Activated CD4-positive, alpha-beta T cell treated with anti-CD3 and anti-CD28 coated beads, Interleukin-2, amount 50 U/mL, for 24 hours (primary cell): ENCODE measurements around the gene IGFN1.
"Not testable (repeated sequence)": the region's sequence is repeated elsewhere in the genome, so short reads cannot be mapped to it uniquely, and the experiment has no call there.

ENCODE experiments used
- DNase-seq, 2 donors: peaks; one replicate each; pipeline ENCODE4 v3.0.0-alpha.2; 2020; ENCODE audit warnings: low read depth in 1 of 2, low spot score in 1 of 2

IGFN1 gene

DNA sequence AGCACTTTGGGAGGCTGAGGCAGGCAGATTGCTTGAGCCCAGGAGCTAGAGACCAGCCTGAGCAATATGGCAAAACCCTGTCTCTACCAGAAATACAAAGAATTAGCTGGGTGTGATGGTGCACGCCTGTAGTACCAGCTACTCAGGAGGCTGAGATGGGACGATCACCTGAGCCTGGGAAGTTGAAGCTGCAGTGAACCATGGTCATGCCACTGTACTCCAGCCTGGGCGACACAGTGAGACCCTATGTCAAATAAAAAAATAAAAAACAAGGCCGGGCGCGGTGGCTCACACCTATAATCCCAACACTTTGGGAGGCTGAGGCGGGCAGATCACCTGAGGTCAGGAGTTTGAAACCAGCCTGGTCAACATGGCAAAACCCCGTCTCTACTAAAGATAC lies 27.6 kb upstream of the IGFN1 start:
- not testable (repeated sequence) for DNase-seq

GRCh38 chr1:201163707-201164106 lies 26.9 kb upstream of the IGFN1 start:
- DNase-seq: no peak

GRCh38 chr1:201164645-201165044 lies 26.0 kb upstream of the IGFN1 start:
- DNase-seq: no peak

GRCh38 chr1:201167041-201167991 lies 23.3 kb upstream of the IGFN1 start:
- DNase-seq: no peak

- no peak for DNase-seq
Observed at GRCh38 chr1:201169203-201169602, 21.4 kb upstream of the IGFN1 start.

- DNase-seq: no peak
Observed at GRCh38 chr1:201169971-201170532, 20.6 kb upstream of the IGFN1 start.

DNA sequence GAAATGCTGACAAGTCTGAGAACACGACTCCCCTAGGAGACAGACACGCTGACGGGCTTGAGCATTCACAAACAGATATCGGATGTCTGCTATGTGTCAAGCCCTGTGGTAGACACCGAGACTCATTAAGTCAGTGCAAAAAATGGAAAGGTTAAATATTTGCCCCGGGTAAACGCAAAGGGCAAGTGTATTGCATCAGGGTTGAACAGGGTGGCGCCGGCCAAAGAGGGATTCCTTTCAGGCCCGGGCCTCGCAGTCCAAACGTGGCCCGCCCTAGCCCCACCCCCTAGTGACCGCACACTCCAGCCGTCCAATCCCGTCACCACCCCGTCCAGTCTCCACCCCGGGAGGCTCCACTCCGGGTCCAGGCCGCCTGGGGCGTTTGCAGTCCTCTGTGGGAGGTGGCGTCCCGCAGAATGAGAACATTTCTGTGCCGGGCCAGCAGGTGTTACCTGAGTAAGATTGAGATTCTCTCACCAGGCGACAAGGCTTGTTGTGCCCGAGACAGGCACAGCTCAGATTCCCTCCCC lies 20.0 kb upstream of the IGFN1 start:
- DNase-seq: peak; percentile 51 to 52

DNA sequence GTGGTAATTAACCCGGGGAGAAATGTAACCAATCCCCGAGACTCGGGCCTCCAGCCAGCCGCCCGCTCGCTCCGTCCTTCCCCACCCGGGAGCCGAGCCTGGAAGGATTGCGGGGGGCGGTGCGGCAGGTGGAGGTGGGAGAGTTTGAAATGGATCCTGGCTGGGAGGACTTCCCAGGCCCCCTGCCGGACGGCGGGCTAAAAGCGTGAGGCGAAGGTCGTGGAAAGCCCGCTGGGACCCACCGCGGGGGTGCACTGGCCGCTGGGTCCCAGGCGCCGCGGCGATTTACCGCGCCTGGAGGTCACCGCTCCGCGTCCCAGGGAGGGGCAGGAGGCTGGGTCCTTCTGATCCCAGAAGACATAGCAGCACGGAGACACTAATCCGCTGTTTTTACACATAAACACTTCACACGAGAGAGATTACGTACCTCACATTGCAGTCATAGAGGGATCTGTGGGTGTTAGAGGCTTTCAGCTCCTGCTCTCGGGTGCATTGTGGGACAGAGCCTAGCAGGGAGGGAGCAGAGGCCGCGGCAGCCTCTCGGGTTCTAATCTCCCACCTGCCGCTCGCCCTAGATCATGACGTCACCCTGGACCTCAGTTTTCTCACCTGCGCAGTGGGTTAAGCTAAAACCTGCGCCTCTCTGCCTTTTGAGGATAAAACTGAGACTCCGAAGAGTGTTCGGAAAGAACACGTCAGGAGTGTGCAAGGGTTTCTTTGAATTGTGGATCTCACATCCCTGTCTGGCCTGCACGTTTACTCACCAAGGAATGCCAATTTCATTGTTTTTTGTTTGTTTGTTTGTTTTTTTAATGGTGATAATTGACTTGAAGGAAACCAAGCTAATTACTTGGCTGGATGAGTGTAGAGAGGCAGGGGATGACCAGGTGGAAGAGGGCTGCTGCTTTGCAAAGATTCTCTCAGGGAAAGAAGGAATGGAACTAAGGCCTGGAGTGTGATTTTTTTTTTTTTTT lies 19.3 kb upstream of the IGFN1 start:
- peak; percentile 24 to 45 for DNase-seq

DNA sequence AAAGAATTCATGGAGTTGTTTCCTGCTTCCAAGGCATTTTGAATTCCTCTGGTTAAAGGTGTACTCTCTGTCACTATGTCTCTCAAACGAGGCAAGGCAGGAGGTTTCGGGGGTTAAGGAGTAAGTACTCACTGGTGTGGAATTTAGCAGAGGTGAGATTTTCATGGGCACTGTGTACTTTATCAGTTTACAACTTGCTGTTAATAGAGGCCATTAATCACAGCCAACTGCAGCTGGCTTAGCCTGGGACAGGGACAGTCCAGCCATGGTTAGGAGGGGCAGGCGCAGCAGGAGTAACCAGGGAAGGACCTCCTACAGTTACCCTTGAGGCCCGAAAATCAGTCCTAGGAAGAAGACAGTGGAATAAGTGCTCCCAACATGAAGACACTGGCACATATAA lies 18.3 kb upstream of the IGFN1 start:
- no peak for DNase-seq

DNA sequence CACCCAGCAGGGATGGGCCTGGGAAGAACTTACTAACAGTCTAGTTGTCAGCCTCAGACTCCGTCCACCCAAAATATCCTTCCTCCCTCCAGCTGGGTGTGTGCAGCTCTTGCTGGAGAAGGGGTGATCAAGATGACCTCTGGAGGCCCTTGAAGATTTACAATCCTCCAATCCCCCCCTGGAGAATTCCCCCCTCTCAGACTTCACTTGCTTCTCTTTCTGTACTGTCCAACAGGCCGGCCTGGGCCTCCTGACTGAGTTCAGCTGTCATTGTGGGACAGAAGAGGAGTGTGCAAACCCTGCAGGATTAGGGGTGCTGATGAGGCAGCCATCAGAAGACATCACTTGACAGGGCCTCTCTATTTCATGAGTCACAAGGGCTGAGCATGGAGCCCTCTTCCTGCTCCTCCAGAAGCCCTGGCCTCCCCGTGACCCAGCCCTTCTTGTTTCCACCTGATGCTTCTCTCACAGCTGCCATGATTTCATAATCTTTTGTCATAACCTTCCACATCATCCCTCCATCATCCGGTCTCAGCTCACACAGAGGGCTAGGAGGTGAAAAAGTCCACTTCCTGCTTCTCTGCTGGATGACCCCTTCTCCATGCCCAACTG lies 17.5 kb upstream of the IGFN1 start:
- DNase-seq: no peak

GRCh38 chr1:201173736-201174135 lies 16.9 kb upstream of the IGFN1 start:
- DNase-seq: no peak

DNA sequence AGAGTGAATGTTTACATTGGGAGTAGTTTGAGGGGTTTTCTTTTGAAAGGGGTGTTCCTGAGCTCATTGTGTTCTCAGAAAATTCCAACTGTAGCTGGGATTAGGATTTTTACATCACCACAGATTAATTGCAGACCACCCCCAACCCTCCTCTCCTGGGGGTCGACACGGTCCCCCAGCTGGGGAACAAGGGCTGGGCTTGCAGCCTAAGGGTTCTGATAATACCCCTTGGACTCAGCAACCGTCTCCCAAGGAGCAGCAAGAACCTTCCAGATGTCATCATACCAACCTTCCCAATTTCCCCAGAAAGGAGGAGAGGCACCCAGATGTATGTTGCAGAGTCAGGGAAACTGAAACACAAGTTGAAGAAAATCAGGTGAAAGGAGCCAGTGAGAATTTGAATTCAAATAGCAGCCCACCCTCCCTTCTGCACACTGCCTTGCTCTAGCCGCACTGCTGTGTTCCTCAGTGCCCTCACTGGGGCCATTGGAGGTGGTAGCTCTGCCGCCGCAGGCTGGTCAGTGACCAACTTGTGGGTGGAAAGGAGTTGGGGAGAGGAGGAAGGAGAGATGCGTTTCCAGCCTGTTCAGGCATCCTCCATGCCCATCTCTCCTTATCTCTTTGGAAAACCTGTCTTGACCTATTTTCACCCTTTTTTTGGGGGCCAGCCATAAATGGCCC lies 14.7 kb upstream of the IGFN1 start:
- DNase-seq: no peak

- no peak for DNase-seq
Observed at GRCh38 chr1:201176940-201177339, 13.7 kb upstream of the IGFN1 start.

DNA sequence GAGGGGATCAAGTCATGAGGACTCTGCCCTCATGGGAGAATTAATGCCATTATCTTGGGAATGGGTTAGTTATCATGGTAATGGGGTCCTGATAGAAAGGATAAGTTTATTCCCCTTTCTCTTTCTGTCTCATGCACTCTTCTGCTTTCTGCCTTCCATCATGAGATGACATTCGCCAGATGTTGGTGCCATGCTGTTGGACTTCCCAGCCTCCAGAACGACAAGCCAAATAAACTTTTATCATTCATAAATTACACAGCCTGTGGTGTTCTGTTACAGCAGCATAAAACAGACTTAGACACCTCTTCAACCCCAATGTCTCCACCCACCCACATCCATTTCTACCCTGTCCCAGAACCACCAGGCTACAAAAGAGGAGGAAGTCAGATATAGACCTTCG lies 11.9 kb upstream of the IGFN1 start:
- no peak for DNase-seq

DNA sequence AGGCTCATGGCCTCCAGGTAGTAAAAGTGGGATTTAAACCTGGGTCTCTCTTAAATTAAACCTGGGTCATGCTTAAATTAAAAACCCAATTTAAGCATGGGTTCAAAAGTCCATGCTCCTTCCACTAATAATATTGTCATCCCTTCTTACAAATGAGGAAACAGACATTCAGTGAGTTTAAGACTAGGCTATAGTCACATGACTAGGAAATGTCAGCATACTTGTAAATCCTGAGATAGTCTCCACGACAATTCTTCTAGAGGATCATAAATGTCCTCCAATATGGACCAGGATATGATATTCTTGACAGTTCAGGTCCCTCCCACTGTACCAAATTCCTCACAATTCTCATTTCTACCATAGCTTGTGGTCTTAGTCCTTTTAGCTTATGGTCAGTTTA lies 10.5 kb upstream of the IGFN1 start:
- no peak for DNase-seq

GRCh38 chr1:201180901-201181300 lies 9.7 kb upstream of the IGFN1 start:
- no peak for DNase-seq

DNA sequence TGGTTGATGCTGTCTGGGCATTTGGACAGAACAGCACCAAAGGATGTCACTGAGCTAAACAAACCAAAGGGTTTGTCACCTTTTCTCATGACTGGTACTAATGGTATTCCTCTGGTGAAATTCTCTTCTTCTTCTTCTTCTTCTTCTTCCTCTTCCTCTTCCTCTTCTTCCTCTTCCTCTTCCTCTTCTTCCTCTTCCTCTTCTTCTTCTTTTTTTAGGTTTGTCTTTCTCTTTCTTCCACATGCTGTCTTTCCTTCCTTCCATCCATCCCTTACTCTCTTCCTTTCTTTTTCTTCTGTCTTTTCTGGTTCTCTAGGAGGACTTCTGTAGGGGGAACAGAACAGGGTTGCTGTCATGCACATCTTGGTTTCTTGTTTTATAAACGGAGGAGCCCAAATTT lies 9.3 kb upstream of the IGFN1 start:
- no peak for DNase-seq

DNA sequence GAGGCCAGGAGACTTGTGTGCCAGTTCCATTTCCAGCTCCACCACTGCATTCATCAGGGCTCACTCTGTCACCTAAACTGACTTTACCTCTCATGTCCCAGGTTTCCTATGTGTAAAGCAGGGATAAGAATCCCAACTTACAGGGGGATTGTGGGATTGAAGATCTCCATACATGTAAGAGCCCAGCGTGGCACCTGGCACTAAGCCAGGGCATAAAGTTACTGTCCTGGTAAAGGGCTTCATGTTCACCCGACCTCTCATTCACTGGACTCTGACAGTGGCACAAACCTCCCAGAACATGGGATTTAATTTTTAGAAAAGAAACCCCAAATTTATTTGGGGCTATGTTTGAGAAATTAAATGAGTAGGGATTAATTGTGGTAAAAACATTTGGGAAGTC lies 8.9 kb upstream of the IGFN1 start:
- no peak for DNase-seq

- no peak for DNase-seq
Observed at GRCh38 chr1:201183209-201183608, 7.4 kb upstream of the IGFN1 start.

DNA sequence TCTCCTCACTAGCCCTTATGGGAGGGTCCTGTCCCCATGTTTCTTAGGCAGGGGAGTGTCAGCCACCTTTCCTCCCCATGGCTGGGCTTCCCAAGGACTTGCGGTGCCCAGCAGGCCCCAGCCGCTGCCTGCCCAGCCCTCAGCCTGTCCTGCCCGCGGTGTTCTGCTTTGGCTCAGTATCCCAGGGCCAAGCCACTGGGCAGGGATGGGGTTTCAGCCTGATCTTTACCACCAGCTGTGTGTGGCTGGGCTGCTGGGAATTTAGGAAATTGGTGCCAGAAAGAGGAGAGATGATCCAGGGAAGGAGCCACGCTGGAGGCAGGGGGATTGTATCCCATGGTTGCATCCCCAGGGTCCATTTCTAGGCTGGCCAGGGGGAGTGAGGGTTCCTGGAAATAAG lies 6.9 kb upstream of the IGFN1 start:
- DNase-seq: no peak
